BLaER1 (cell line): Measurements from ENCODE around the gene ETFA.

Experiments used
- H3K27ac ChIP-seq: shearing (Covaris generic); formaldehyde crosslinking; 2 replicates; pipeline ENCODE4 v1.8.1; 2022
- H3K27me3 ChIP-seq: shearing (Covaris generic); formaldehyde crosslinking; 2 replicates; pipeline ENCODE4 v1.8.1; 2022
- H3K36me3 ChIP-seq: shearing (Covaris generic); formaldehyde crosslinking; 2 replicates; pipeline ENCODE4 v1.8.1; 2022
- H3K4me1 ChIP-seq: shearing (Covaris generic); formaldehyde crosslinking; 2 replicates; pipeline ENCODE4 v1.8.1; 2022
- H3K4me2 ChIP-seq: shearing (Covaris generic); formaldehyde crosslinking; 2 replicates; pipeline ENCODE4 v1.8.1; 2022
- H3K4me3 ChIP-seq: shearing (Covaris generic); formaldehyde crosslinking; 2 replicates; pipeline ENCODE4 v1.8.1; 2022
- H3K9ac ChIP-seq: shearing (Covaris generic); formaldehyde crosslinking; 2 replicates; pipeline ENCODE4 v1.8.1; 2022
- H3K9me3 ChIP-seq: shearing (Covaris generic); formaldehyde crosslinking; 2 replicates; pipeline ENCODE4 v1.8.1; 2022
- H4K20me1 ChIP-seq: shearing (Covaris generic); formaldehyde crosslinking; 2 replicates; pipeline ENCODE4 v1.8.1; 2022
- Cebpa-rat ChIP-seq: shearing (Covaris generic); IDR thresholded peaks from 2 replicates; pipeline ENCODE4 v1.8.1; 2022

The ETFA gene

DNA sequence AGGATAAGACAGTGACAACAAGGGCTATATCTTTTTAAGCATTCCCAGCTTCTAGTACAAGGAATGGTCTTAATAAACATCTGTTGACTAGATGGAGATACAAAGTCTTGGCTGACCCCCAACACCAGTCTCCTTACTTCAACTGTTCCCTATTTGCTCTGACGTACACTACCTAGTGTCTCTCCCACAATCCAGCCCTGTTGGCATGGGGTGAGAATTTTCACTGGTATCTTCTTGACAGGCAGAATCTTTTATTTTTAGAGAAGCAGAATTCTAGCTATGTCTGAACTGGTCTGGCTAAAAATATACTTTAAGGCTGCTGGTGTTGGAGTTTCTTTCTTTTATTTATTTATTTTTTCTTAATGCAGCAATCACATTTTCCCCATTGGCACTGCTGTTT, 82.0 kb downstream of the ETFA start:
- Histone ChIP-seq H3K4me1 (no peaks in the 10 kb centered on the region), H3K27ac (no peak overlapping the region), H3K4me2 (no peak overlapping the region), H3K36me3 (peaks cover 71% of the 10 kb centered on the region), H3K9me3 (no peaks in the 10 kb centered on the region), H3K27me3 (no peaks in the 10 kb centered on the region), H4K20me1 (peaks cover 5% of the 10 kb centered on the region; the same call in 1 of the 2 replicates), H3K4me3 (no peak overlapping the region), H3K9ac (no peak overlapping the region)
- no peak for TF ChIP-seq Cebpa-rat

DNA sequence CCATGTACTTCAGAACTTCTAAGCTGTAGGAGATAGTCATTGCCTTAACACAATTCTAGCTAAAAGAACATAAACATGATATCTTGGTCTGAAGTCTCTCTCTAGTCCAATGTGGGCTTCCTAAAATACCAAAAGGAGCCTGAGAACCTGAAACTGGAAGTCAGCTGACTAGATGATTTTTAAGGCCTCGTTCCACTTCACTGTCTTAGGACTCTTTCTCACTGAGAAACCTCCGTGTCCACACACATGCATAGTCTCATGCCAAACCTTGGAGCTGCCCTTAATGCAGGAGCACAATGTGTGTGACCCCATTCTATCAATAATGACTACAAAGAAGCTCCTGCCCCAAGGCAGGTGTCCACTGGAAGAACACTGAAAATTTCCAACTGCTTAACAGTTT, 87.7 kb downstream of the ETFA start:
- no peak overlapping the region for H3K4me3 ChIP-seq
- H3K36me3 ChIP-seq = peaks cover 86% of the 10 kb centered on the region
- H3K9ac ChIP-seq = no peak overlapping the region
- TF ChIP-seq Cebpa-rat = no peak
- H3K27me3 ChIP-seq = no peaks in the 10 kb centered on the region
- no peak overlapping the region for H3K27ac ChIP-seq
- H3K4me2 ChIP-seq = no peak overlapping the region
- H4K20me1 ChIP-seq = no peaks in the 10 kb centered on the region
- peaks cover 17% of the 10 kb centered on the region; the same call in 1 of the 2 replicates for H3K9me3 ChIP-seq
- H3K4me1 ChIP-seq = no peaks in the 10 kb centered on the region

GRCh38 chr15:76222159-76222558, 89.1 kb downstream of the ETFA start:
- H3K27me3 ChIP-seq = no peaks in the 10 kb centered on the region
- no peak overlapping the region for H3K27ac ChIP-seq
- H3K4me3 ChIP-seq = no peak overlapping the region
- TF ChIP-seq Cebpa-rat = no peak
- peaks cover 88% of the 10 kb centered on the region for H3K36me3 ChIP-seq
- H3K4me1 ChIP-seq = no peaks in the 10 kb centered on the region
- H3K9ac ChIP-seq = no peak overlapping the region
- no peaks in the 10 kb centered on the region for H4K20me1 ChIP-seq
- no peak overlapping the region for H3K4me2 ChIP-seq
- peaks cover 17% of the 10 kb centered on the region; the same call in 1 of the 2 replicates for H3K9me3 ChIP-seq

DNA sequence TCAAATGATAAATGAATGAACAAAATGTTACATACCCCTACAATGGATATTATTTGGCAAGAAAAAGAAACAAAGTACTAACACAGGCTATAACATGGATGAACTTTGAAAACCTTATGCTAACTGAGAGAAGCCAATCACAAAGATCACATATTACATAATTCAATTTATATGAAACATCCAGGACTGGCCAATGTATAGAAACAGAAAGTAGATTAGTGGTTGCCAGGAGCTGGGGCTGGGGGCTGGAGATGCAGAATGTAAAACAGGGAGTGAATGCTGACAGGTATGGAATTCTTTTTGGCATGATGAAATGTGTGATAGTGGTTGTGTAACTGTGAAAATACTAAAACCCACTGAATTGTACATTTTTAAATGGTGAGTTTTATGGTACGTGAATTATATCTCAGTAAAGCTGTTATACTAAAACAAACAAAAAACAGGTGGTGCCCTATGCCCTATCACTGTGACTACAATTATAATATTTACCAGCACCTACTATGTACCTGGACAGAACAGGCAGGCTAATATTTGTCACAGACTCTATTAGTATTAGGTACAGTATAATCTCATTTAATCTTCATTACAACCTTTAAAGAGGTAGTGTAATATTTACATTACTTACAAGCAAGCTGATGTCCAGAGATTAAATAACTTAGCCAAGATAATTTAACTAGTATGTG, 90.0 kb downstream of the ETFA start:
- Histone ChIP-seq H3K9ac (no peak overlapping the region), H3K27ac (no peak overlapping the region), H3K9me3 (peaks cover 17% of the 10 kb centered on the region; the same call in 1 of the 2 replicates), H3K4me3 (no peak overlapping the region), H3K4me1 (no peaks in the 10 kb centered on the region), H3K36me3 (peaks cover 88% of the 10 kb centered on the region), H3K27me3 (no peaks in the 10 kb centered on the region), H3K4me2 (no peak overlapping the region), H4K20me1 (no peaks in the 10 kb centered on the region)
- no peak for TF ChIP-seq Cebpa-rat

GRCh38 chr15:76217882-76218217, 93.4 kb downstream of the ETFA start:
- no peak overlapping the region for H3K27ac ChIP-seq
- no peaks in the 10 kb centered on the region for H3K4me1 ChIP-seq
- no peak overlapping the region for H3K4me2 ChIP-seq
- H3K36me3 ChIP-seq = peaks cover 88% of the 10 kb centered on the region
- no peak overlapping the region for H3K9ac ChIP-seq
- no peaks in the 10 kb centered on the region for H3K27me3 ChIP-seq
- H3K4me3 ChIP-seq = no peak overlapping the region
- H3K9me3 ChIP-seq = peaks cover 17% of the 10 kb centered on the region; the same call in 1 of the 2 replicates
- H4K20me1 ChIP-seq = no peaks in the 10 kb centered on the region
- TF ChIP-seq Cebpa-rat = no peak

DNA sequence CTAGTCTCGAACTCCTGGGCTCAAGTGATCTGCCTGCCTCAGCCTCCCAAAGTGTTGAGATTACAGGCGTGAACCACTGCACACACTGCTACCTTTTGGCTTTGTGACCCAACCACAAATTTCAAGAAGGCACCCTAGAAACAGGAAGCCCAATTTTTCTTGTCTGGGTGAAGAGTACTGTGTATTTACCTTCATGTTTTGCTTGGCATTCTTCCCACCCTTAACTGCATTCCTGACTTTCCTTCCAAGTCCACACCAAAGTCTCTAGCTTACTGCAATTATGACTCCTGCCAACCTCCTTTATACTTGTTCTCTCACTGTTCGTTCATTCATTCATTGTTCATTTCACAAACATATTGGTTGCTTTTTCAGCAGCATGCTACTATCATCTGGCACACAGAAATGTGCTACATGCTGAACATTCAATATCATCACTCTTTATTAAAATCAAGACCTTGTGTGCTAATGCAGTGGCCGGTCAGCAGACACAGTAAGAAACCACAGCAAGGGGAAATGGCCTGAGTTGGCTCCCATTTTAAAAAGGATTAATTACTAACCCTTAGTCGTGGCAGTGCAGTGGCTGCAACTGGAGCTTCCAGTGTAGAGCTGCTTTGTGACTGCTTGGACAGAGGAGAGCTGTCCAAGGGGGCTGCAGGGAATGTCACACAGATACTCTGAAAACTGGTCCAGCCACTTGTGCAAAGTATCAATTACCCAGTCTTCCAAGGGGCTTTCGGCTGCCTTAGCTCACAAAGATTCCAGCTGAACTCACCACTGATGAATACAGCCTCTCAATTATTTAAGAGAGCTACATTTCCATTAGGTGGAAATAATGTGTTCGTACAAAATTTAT, 94.0 kb downstream of the ETFA start:
- no peaks in the 10 kb centered on the region for H3K27me3 ChIP-seq
- no peaks in the 10 kb centered on the region for H4K20me1 ChIP-seq
- no peak overlapping the region for H3K9ac ChIP-seq
- TF ChIP-seq Cebpa-rat = no peak
- H3K4me3 ChIP-seq = no peak overlapping the region
- H3K9me3 ChIP-seq = peaks cover 17% of the 10 kb centered on the region; the same call in 1 of the 2 replicates
- H3K4me1 ChIP-seq = no peaks in the 10 kb centered on the region
- no peak overlapping the region for H3K4me2 ChIP-seq
- H3K36me3 ChIP-seq = peaks cover 88% of the 10 kb centered on the region
- H3K27ac ChIP-seq = no peak overlapping the region

DNA sequence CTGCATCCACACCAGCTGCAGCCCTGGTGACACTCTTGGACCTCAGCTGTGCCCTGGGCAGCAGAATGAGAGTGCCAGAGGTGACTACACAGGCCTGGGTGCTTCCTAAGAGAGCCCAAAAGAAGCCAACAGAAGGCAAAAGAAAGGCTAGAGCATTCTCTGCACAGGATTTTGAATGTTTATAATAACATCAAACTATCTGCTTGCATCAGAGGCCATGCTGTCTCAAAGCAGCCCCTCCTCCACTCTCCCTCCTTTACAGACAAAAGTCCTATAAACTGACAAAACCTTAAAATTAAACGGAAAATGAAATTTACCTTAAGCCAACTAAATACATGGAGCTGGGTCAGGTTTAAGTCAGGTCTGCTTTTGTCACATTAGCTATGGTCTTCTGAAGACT, 95.6 kb downstream of the ETFA start:
- peaks cover 11% of the 10 kb centered on the region; the same call in 1 of the 2 replicates for H3K9me3 ChIP-seq
- TF ChIP-seq Cebpa-rat = no peak

GRCh38 chr15:76209942-76210341, 101.3 kb downstream of the ETFA start:
- TF ChIP-seq Cebpa-rat = no peak
- Histone ChIP-seq H3K27ac (no peak overlapping the region), H3K36me3 (peaks cover 90% of the 10 kb centered on the region)

More for the DNA sequence above, 95.6 kb downstream of the ETFA start:
- Histone ChIP-seq H3K4me1 (no peaks in the 10 kb centered on the region), H3K36me3 (peaks cover 95% of the 10 kb centered on the region), H3K27me3 (no peaks in the 10 kb centered on the region), H3K27ac (no peak overlapping the region), H4K20me1 (no peaks in the 10 kb centered on the region), H3K9ac (no peak overlapping the region), H3K4me2 (no peak overlapping the region), H3K4me3 (no peak overlapping the region)

DNA sequence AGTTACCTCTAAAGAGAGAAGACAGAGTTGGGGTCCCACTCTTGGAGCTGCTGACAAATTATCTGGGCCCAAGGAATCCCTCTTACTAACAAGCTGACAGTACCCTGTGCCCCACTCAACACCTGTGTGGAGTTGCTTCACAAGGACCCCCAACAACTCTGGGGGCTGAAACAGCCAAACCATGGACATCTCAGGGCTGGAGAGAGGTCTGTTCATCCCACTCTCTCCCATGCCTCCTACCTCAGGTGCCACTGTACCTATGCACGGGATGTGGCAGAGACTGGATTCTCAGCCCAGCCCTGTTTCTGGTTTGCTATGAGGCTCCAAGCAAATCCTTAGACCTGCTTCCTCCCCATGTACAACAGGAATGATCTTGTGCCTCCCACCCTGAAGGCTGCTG, 101.7 kb downstream of the ETFA start:
- no peak overlapping the region for H3K4me3 ChIP-seq
- H3K9me3 ChIP-seq = no peaks in the 10 kb centered on the region
- H3K9ac ChIP-seq = no peak overlapping the region
- H3K4me2 ChIP-seq = no peak overlapping the region
- no peaks in the 10 kb centered on the region for H3K27me3 ChIP-seq
- H4K20me1 ChIP-seq = no peaks in the 10 kb centered on the region
- no peaks in the 10 kb centered on the region; the same call in 1 of the 2 replicates for H3K4me1 ChIP-seq
- H3K36me3 ChIP-seq = peaks cover 85% of the 10 kb centered on the region
- H3K27ac ChIP-seq = no peak overlapping the region
- no peak for TF ChIP-seq Cebpa-rat

More at GRCh38 chr15:76209942-76210341, 101.3 kb downstream of the ETFA start:
- H3K4me3 ChIP-seq = no peak overlapping the region
- H3K4me2 ChIP-seq = no peak overlapping the region
- no peaks in the 10 kb centered on the region; the same call in 1 of the 2 replicates for H3K4me1 ChIP-seq
- no peaks in the 10 kb centered on the region for H3K27me3 ChIP-seq
- no peaks in the 10 kb centered on the region for H3K9me3 ChIP-seq
- no peaks in the 10 kb centered on the region for H4K20me1 ChIP-seq
- no peak overlapping the region for H3K9ac ChIP-seq
